GM10266 (cell line): ENCODE data around the gene SVIL.

Experiments used
- DNase-seq: peaks from one replicate; pipeline ENCODE4 v3.0.0; 2012; ENCODE audit errors: extremely low spot score
- CTCF ChIP-seq: IDR thresholded peaks from 2 replicates; pipeline ENCODE4 v1.5.1; 2012; ENCODE audit warnings: mild to moderate bottlenecking, low read depth; ENCODE audit not compliant: control insufficient read depth, insufficient read depth; ENCODE audit errors: missing control alignments

The SVIL gene

GRCh38 chr10:29643771-29644501 is 9.2 kb upstream of the SVIL start:
- no peak for TF ChIP-seq CTCF
- no peak for DNase-seq

GRCh38 chr10:29642990-29643389 is 8.2 kb upstream of the SVIL start:
- no peak for DNase-seq
- TF ChIP-seq CTCF: no peak

- no peak for TF ChIP-seq CTCF
- DNase-seq: no peak
These were observed 2.8 kb upstream of the SVIL start for GRCh38 chr10:29637537-29637936.

GRCh38 chr10:29636178-29636577 is 1.4 kb upstream of the SVIL start:
- no peak for TF ChIP-seq CTCF
- no peak for DNase-seq

GRCh38 chr10:29635711-29636144 is 957 bp upstream of the SVIL start:
- TF ChIP-seq CTCF: no peak
- no peak for DNase-seq

- no peak for TF ChIP-seq CTCF
- DNase-seq: no peak
These were observed 666 bp downstream of the SVIL start for GRCh38 chr10:29634105-29634504.

GRCh38 chr10:29631049-29631339 is 3.8 kb downstream of the SVIL start:
- no peak for TF ChIP-seq CTCF
- DNase-seq: no peak
